HG02885 (cell line): ENCODE results near the gene METTL22.

Experiments
- ATAC-seq: cut with Tn5 transposase; IDR thresholded peaks from one replicate; pipeline ENCODE4 v1.9.1; 2021; ENCODE audit warnings: mild to moderate bottlenecking; ENCODE audit not compliant: unreplicated experiment, poor library complexity

The METTL22 gene

DNA sequence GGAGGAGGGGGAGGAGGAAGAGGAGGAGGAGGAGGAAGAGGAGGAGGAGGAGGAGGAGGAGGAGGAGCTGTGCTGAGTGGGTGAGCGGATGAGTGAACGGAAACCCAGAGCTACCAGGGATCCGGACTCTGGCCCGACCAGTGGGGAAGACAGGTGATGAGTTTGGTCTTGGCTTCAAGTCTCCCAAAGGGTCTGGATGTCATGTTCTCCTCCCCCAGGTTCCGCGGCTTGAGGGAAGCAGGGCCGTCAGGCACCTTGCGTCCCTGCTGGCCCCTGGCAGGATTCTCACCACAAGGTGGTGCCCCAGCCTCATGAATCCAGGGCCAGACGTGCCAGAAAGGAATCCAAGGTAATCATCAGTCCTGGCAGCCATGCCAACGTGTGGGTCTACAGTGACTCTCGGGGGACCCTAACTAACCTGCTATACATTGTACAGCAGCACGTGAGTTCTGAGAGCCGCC is 39.4 kb downstream of the METTL22 start:
- ATAC-seq, result peak; percentile 72

DNA sequence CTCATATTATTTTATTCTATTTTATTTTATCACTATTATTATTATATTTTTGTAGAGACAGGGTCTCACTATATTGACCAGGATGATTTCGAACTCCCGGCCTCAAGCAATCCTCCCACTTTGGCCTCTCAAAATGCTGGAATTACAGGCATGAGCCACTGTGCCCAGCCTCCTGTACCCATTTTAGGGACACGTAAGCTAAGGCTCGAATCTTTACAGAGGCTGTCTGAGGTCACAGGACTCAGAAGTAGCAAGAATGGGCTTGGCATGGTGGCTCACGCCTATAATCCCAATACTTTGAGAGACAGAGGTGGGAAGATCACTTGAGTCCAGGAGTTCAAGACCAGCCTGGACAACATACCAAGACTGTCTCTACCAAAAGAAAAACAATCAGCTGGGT is 40.2 kb downstream of the METTL22 start:
- ATAC-seq, result no peak

- ATAC-seq, result no peak
Measured at GRCh38 chr16:8663192-8664089, 41.9 kb downstream of the METTL22 start.

DNA sequence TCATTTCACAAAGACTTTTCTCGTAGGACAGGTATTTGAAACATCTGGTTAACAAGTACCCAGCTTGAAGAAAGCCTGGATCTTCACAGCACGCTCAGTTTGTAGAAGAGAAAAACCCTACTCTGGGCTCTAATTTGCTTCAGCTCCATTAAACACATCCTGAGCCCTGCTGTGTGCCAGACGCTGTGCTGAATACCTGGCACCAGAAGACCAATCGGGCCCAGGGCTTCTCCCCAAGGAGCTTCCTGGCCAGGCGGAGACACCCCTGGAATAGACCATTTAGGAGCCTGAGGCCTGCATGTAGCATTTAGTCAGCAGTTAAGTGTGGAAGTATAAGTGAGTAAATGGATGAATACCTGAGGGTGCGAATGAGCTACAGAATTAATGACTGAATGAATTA is 44.0 kb downstream of the METTL22 start:
- no peak for ATAC-seq

DNA sequence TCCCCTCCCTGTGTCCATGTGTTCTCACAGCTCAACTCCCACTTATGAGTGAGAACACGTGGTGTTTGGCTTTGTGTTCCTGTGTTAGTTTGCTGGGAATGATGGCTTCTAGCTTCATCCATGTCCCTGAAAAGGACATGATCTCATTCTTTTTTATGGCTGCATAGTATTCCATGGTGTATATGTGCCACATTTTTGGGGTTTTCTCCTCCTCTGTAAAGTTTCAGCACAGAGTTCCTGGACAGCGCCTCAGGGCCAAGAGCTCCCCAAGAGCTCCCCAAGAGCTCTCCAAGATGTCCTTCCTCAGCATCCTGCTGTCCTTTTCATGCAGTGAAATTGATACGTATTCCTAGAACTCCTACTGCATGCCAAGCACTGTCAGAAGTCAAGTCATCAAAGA is 46.0 kb downstream of the METTL22 start:
- ATAC-seq, result no peak

GRCh38 chr16:8668113-8668512 is 46.6 kb downstream of the METTL22 start:
- no peak for ATAC-seq

DNA sequence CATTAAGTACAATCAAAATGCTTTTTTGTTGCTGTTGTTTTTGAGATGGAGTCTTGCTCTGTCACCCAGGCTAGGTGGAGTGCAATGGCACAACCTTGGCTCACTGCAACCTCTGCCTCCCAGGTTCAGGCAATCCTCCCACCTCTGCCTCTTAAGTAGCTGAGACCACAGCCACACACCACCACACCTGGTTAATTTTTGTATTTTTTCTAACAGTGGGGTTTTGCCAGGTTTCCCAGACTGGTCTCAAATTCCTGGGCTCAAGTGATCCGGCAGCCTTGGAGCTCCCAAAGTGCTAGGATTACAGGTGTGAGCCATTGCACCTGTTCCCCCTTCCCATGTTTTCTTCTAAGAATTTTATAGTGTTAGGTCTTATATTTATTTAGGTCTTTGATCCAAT is 48.0 kb downstream of the METTL22 start:
- ATAC-seq, result no peak

DNA sequence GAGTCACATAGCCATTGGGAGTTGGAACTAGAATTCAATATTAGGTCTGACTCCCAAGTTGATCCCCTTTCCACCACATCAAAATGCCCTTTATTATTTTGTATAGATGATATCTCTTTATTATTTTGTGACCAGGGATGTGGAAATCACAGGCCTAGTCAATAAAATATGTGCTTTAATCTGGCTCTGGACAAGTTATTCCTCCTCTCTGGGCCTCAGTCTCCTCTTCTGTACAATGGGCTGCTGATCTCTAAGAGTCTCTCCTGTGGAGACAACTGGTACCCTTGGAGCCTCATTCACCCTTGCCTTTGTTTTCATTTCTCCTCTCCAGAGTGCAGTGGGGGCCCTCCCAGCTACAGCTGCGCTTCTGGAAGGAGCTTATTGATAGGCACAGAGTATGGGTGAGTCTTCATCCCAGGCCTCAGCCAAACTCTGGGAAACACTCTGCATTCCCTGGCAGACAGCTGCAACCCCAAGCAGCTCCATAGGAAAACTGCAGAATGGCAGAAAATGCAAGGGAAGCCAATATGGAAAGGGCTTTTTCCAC is 48.6 kb downstream of the METTL22 start:
- ATAC-seq, result no peak

GRCh38 chr16:8673611-8674412 is 52.3 kb downstream of the METTL22 start:
- peak; percentile 49 for ATAC-seq

DNA sequence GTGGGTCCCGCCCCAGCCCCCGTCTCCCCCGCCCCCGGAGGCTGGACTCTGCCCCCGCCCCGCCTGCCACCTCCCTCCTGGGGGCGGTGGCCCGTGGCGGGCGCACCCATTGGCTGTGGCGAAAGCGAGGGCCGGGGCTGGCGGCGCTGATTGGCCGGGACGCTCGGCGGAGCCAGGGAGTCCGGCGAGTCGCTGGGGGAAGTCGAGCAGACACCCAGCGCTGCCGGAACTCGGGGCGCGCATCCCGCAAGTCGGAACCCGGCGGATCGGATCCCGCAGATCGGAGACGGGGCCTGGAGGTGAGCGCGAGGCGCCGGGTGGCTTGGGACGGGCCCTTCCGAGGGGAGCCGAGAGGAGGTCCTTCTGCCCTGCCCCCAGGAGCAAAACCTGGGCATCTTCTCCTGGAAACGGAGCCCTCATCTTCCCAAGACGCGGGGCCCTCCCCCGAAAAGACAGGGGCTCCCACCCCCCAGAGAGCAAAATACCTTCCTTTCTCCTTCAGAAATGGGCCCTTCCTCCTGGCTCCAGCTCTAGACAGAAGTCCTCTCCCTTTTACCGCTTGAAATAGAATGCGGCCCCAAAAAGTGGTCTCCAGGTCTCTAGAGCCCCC is 53.0 kb downstream of the METTL22 start, which contains the start of gene ABAT:
Gene ABAT (plus strand): TSS at position 205 of the 610 bp plus-strand sequence. CDS start 61,123 bp downstream, outside the sequence.
- ATAC-seq, result peak; percentile 100

GRCh38 chr16:8675183-8676159 is 54.0 kb downstream of the METTL22 start:
- ATAC-seq, result no peak

DNA sequence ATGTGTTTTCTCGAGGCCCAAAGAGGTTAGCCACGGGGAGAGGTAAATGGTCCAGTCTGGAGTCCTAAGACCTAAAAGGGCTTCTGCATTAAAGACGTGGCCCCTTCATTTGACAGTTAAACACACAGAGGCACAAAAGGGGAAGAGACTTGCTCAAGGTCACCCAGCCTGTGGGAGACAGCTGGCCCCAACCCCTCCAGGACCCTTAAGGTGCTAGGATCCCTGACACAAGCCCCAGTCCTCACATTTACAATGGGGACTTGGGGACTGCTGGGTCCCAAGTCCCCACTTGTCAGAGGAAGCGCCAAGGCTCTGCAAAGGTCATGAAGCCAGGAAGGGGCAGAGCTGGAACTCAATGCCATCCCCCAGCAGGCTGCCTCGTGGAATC is 54.7 kb downstream of the METTL22 start:
- no peak for ATAC-seq

- ATAC-seq, result no peak
Measured at GRCh38 chr16:8676737-8677375, 55.4 kb downstream of the METTL22 start.

DNA sequence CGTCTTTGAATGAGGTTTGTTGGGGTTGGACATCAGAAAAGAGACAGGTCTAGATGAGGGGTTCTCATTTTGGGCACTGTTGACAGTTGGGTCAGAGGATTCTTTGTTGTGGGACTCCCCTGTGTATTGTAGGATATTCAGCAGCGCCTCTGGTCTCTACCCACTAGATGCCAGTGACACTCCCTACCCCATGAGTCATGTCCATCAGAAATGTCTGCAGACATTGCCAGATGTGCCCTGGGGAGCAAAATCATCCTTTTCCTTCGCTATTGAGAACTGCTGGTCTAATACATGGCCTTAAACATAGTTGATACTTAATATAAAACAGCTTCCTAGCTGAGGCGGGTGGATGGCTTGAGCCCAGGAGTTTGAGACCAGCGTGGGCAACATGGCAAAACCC is 56.0 kb downstream of the METTL22 start:
- no peak for ATAC-seq

GRCh38 chr16:8678068-8678927 is 56.8 kb downstream of the METTL22 start:
- no peak for ATAC-seq

- ATAC-seq, result no peak
Measured at GRCh38 chr16:8679151-8679550, 57.7 kb downstream of the METTL22 start.

GRCh38 chr16:8682551-8683259 is 61.2 kb downstream of the METTL22 start:
- ATAC-seq, result no peak
